Right lobe of liver (tissue), 4 donors: Measurements from ENCODE around the gene MACROD2.

ENCODE experiments used
- POLR2A ChIP-seq: fragments of 450-650 bp; IDR thresholded peaks from one replicate; pipeline ENCODE4 v1.6.1; 2017; ENCODE audit warnings: antibody characterized with exemption, mild to moderate bottlenecking
- TF ChIP-seq, protein P1 (sequence below), 4 donors: fragments of 200-600 bp in 3 of 4; fragments of 450-650 bp in 1 of 4; IDR thresholded peaks; one replicate each; pipeline versions ENCODE4 v1.5.1 to v1.8.0; 2016 to 2022; ENCODE audit warnings: antibody characterized with exemption in 4 of 4, mild to moderate bottlenecking in 2 of 4
- donor health status: DM: no; HTN: no; CAD: no.
- donor health status: DM: no; HTN: no; CAD: no.
- donor health status: DM: no; HTN: yes; CAD: no.

DNA sequence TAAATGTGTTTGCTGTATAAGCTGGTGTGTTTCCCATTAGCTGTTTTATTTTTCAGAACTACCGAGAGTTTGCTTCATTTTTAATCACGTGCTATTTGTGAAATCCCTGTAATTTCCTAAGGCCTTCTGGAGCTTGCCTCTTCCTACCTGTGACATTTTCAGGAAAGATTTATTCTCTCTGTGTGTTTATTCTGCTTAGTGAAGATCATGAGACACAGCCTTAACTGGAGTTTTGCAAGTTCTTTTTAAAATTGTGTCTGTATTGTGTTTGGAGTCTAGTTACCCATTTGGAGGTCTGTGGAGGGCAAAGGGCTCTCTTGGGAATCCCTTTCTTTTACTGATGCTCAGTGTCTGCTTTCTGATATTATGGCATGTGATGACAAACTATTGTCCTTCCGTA is 701.2 kb downstream of the MACROD2 start:
- TF ChIP-seq, protein P1, sequence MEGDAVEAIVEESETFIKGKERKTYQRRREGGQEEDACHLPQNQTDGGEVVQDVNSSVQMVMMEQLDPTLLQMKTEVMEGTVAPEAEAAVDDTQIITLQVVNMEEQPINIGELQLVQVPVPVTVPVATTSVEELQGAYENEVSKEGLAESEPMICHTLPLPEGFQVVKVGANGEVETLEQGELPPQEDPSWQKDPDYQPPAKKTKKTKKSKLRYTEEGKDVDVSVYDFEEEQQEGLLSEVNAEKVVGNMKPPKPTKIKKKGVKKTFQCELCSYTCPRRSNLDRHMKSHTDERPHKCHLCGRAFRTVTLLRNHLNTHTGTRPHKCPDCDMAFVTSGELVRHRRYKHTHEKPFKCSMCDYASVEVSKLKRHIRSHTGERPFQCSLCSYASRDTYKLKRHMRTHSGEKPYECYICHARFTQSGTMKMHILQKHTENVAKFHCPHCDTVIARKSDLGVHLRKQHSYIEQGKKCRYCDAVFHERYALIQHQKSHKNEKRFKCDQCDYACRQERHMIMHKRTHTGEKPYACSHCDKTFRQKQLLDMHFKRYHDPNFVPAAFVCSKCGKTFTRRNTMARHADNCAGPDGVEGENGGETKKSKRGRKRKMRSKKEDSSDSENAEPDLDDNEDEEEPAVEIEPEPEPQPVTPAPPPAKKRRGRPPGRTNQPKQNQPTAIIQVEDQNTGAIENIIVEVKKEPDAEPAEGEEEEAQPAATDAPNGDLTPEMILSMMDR (IDR thresholded peaks at IDR 0.05): no peak
- no peak for TF ChIP-seq POLR2A
